Measurements from ENCODE around the gene CDH16.

The CDH16 gene

GRCh38 chr16:66886914-66887313, 31.8 kb downstream of the CDH16 start:
- in situ Hi-C loops (cut with MboI; ENCODE audit: low sequenced_read_pairs, unreplicated experiment), result no loop called here
- no peak for DNase-seq (ENCODE audit: low spot score)
- no peak for TF ChIP-seq CTCF (IDR thresholded peaks at IDR 0.05; ENCODE audit: borderline replicate concordance, control extremely low read depth, extremely low read depth, insufficient read depth, missing control alignments)

- no peak for TF ChIP-seq CTCF (IDR thresholded peaks at IDR 0.05; ENCODE audit: borderline replicate concordance, control extremely low read depth, extremely low read depth, insufficient read depth, missing control alignments)
- no peak for DNase-seq (ENCODE audit: low spot score)
- in situ Hi-C loops (cut with MboI; ENCODE audit: low sequenced_read_pairs, unreplicated experiment), result no loop called here
Observed at GRCh38 chr16:66886321-66886720, 32.4 kb downstream of the CDH16 start.

- in situ Hi-C loops (cut with MboI; ENCODE audit: low sequenced_read_pairs, unreplicated experiment), result no loop called here
Observed at GRCh38 chr16:66885491-66885890, 33.2 kb downstream of the CDH16 start.

GRCh38 chr16:66882702-66883101, 36.0 kb downstream of the CDH16 start:
- no peak for TF ChIP-seq CTCF (IDR thresholded peaks at IDR 0.05; ENCODE audit: borderline replicate concordance, control extremely low read depth, extremely low read depth, insufficient read depth, missing control alignments)
- in situ Hi-C loops (cut with MboI; ENCODE audit: low sequenced_read_pairs, unreplicated experiment), result no loop called here
- DNase-seq (ENCODE audit: low spot score), result no peak

More at GRCh38 chr16:66885491-66885890, 33.2 kb downstream of the CDH16 start:
- DNase-seq (ENCODE audit: low spot score), result no peak
- no peak for TF ChIP-seq CTCF (IDR thresholded peaks at IDR 0.05; ENCODE audit: borderline replicate concordance, control extremely low read depth, extremely low read depth, insufficient read depth, missing control alignments)

- DNase-seq (ENCODE audit: low spot score), result no peak
- in situ Hi-C loops (cut with MboI; ENCODE audit: low sequenced_read_pairs, unreplicated experiment), result no loop called here
- no peak for TF ChIP-seq CTCF (IDR thresholded peaks at IDR 0.05; ENCODE audit: borderline replicate concordance, control extremely low read depth, extremely low read depth, insufficient read depth, missing control alignments)
Observed at GRCh38 chr16:66881964-66882508, 36.6 kb downstream of the CDH16 start.

GRCh38 chr16:66881560-66881959, 37.1 kb downstream of the CDH16 start:
- DNase-seq (ENCODE audit: low spot score), result no peak
- in situ Hi-C loops (cut with MboI; ENCODE audit: low sequenced_read_pairs, unreplicated experiment), result no loop called here
- no peak for TF ChIP-seq CTCF (IDR thresholded peaks at IDR 0.05; ENCODE audit: borderline replicate concordance, control extremely low read depth, extremely low read depth, insufficient read depth, missing control alignments)

Measured in GM13976 (cell line).